HG03196 (cell line): Measurements from ENCODE around the gene DERA.
"Not testable (repeated sequence)": the region's sequence is repeated elsewhere in the genome, so short reads cannot be mapped to it uniquely, and the experiment has no call there.

Source experiments
- ATAC-seq: cut with Tn5 transposase; IDR thresholded peaks from one replicate; pipeline ENCODE4 v1.9.1; 2021; ENCODE audit not compliant: unreplicated experiment

The DERA gene

DNA sequence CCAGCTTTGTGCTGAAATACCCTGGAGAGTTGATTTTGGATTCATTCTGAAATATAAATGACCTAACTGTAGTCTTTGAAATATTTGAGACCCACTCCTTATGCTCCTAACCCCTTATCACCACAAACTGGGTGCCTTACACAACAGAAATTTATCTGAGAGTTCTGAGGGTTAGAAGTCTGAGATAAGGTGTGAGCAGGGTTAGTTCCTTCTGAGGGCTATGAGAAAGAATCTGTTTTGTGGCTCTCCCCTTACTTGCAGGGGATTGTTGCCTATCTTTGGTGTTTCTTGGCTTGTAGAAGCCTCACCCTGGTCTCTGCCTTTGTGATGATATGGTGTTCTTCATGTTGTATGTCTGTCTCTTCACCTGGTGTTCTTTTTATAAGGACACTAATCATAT lies 91.7 kb downstream of the DERA start:
- no peak for ATAC-seq

DNA sequence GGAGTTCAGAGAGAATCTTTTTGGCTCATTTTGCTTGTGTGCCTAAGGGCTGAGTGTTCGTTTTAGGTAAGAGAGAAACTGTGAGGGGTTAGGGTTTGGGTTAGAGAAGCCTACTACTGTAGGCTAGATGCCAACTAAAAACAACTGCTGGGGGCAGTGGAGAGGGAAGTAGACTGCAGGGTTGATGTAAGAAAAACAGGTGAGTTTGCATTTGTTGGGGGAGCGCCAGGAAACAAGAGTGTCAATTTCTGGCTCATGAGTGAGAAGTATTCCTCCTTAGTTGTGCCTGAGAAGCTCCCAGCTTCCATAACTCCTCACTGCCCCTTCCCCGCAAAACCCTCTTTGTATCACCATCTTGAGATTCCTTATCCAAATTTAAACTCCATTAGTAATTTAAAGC lies 92.3 kb downstream of the DERA start:
- no peak for ATAC-seq

DNA sequence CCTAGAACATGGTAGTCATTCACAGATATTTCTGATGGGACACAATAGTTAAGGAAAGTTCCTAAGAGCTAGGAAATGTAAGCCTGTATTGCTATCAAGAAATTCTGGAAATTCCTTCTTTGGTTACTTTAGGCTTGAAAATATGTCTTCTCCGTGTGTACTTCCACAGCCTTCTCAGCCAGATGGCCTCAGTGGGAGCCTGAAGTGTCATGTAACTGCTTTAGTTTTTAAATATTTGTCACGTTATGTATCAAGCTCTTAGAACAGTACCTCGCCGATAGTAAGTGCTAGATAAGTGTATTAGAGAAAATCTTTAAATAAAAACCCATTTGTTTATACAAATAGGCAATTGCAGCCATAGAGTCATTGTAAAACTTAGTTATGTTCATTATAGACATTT lies 95.6 kb downstream of the DERA start:
- ATAC-seq = no peak

DNA sequence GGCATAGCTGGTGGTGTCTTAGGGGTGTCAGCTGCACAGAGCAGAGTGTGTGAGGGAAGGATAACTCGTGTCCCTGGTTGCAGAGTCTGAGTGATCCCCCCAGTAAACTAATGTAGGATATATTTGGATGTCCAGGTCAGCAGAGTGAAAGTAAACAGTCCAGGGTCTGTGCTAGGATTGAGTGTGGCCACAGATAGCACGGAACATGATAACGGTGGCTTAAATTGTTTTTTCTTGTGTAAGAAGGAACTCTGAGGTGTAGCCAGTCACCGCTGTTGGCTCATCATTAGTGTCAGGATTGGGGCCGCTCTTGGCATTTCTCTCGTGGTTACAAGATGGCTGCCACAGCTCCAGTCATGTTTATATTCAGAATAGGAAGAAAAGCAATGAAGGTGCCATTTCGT lies 97.3 kb downstream of the DERA start:
- ATAC-seq = no peak

DNA sequence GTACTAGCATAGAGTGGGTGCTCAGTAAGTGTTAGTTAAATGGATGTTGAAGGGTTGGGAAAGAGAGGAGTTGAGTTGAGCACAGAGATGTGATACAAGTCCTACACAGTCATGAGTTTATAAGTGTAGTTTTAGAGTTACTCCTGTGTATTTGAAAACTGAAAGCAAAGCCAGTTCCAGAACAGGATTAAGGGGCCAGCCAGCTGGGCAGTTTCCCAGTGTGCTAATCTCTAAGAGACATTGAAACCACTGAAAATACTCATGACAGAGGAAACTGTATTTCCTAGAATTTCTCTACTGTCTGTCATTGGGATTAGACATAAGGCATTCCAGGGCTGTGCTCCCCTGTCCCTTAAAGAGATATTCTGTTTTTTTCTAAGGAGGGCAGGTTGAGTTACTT lies 101.0 kb downstream of the DERA start:
- ATAC-seq = no peak

DNA sequence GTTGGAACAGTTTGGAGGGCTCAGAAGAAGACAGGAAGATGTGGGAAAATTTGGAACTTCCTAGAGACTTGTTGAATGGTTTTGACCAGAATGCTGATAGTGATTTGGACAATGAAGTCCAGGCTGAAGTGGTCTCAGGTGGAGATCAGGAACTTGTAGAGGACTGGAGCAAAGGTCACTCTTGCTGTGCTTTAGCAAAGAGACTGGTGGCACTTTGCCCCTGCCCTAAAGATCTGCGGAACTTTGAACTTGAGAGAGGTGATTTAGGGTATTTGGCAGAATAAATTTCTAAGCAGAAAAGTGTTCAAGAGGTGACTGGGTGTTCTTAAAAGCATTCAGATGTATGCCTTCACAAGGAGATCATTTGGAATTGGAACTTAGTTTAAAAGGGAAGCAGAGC lies 102.6 kb downstream of the DERA start:
- ATAC-seq = not testable (repeated sequence)

DNA sequence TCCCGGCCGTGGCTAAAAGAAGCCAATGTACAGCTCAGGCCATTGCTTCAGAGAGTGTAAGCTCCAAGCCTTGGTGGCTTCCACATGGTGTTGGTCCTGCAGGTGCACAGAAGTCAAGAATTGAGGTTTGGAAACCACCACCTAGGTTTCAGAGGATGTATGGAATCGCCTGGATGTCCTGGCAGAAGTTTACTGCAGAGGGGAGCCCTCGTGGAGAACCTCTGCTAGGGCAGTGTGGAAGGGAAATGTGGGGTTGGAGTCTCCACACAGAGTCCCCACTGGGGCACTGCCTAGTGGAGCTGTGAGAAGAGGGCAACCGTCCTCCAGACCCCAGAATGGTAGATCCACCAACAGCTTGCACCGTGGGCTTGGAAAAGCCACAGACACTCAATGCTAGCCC lies 103.3 kb downstream of the DERA start:
- not testable (repeated sequence) for ATAC-seq

DNA sequence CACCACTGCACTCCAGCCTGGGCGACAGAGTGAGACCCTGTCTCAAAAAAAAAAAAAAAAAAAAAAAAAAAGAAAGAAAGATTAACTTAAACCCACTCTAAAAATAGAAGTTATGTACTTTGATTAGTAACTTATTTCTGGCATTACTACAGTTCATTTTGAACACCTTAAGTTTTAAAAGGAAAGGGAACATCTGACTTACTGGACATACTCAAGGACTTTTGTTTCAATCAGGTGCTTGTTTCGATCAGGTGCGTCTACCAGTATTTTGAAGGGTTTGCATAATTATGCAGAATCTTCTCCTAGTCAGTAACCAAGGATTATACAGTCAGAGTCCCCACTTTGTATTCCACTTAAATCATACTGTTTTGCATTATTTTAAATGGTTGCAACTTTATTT lies 105.6 kb downstream of the DERA start:
- no peak for ATAC-seq

DNA sequence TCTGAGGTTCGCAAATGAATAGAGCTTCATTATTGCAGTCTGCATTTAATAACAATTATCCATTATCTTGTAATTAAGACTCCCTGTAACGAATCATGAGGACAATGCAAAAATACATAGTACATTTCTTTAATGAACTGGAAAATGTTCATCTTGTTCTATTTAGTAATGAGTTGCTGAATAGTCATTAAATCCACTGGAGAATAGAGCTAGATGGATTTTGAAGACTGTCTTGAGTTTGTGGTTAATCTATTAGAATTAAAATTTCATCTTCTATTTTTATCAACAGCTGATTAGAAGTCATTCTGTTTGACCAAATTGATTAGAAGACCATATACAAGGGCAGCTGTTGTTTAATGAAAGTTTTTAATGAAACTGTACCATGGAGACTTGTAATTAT lies 107.2 kb downstream of the DERA start:
- no peak for ATAC-seq

DNA sequence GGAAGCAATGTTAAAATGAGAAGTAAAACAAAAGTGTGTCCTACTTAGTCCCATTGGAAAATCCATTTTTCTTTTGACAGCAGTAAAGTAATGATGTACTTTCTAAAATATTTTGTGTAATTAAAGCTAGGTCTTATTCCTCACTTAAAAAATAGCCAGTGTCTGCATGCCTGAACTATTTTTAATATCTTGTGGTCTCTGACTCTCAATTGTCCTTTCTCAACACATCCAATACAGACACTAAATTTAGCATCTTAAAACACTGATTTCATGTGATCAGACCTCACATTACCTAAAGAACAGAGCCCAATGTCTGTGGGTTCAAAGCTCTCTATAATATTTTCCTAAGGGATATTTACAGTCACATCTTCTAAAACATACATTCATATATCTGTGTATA lies 108.0 kb downstream of the DERA start:
- ATAC-seq = no peak

DNA sequence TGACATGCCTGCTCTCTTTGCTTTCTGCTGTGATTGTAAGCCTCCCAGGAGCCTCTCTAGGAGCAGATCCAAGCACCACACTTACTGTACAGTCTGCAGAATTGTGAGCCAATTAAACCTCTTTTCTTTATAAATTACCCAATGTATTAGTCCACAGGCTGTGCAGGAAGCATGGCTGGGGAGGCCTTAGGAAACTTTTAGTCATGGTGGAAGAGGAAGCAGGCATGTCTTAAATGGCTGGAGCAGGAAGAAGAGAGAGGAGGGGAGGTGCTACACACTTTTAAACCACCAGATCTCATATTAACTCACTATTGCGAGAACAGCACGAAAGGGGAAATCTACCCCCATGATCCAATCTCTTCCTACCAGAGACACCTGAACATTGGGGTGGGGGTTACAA lies 108.9 kb downstream of the DERA start:
- no peak for ATAC-seq

DNA sequence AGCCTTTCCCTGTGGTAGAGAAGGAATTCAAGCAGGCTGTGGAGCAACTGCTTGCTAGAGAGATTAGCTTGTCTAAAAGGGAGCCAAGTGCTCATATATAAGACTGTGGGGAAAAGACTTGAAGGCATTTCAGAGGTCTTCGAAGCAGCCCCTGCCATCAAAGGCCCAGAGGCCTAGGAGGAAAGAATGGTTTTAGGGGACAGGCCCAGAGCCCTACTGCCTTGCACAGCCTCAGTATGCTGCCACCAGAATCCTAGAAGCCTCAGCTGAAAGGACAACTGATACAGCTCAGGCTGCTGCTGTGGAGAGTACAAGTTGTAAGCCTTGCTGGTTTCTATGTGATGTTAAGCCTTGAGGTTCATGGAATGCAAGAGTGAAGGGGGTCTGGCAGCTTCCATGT lies 109.9 kb downstream of the DERA start:
- no peak for ATAC-seq

DNA sequence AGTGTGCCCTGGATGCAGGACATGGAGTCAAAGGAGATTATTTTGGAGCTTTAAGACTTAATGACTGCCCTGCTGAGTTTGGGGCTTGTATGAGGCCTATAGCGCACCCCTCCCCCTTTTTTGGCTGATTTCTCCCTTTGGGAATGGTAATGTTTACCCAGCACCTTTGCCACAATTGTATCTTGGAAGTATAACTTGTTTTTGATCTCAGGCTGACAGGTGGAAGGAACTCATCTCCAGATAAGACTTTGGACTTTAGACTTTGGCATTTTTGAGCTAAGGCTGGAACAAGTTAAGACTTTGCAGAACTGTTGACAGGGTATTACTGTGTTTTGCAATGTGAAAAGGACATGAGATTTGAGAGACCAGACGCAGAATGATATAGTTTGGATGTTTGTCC lies 110.5 kb downstream of the DERA start:
- no peak for ATAC-seq

DNA sequence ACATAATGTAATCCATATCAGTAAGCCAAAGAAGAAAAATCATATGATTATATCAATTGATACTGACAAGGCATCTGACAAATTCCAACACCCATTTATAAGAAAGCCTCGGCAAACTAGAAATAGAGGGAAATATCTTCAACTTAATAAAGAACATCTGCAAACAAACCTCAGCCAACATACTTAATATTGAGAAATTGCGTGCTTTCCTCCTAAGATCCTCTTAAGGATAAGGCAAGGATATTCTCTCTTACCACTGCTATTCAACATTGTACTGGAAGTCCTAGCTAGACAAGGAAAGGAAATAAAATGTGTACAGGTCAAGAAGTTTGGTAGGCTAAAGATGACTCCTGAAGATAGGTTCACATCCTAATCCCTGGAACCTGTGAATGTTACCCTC lies 115.9 kb downstream of the DERA start:
- ATAC-seq = no peak

DNA sequence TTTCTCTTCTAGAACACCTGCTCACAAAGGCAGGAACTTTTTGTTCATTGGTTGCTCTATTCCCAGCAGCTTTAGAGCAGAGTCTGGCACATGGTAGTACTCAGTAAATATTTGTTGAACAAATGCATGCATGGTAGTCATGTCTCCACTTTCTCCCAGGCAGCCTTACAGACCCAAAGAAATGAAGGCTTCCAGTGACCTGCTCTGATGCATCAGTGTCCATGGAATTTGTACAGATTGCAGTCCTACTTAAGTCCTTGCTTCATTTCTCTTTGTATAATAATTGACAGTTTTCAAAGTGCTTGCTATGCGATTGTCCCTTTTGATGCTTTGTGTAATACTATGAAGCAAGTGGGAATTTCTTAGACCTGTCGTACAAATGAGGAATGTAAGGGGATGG lies 119.6 kb downstream of the DERA start:
- ATAC-seq = no peak

DNA sequence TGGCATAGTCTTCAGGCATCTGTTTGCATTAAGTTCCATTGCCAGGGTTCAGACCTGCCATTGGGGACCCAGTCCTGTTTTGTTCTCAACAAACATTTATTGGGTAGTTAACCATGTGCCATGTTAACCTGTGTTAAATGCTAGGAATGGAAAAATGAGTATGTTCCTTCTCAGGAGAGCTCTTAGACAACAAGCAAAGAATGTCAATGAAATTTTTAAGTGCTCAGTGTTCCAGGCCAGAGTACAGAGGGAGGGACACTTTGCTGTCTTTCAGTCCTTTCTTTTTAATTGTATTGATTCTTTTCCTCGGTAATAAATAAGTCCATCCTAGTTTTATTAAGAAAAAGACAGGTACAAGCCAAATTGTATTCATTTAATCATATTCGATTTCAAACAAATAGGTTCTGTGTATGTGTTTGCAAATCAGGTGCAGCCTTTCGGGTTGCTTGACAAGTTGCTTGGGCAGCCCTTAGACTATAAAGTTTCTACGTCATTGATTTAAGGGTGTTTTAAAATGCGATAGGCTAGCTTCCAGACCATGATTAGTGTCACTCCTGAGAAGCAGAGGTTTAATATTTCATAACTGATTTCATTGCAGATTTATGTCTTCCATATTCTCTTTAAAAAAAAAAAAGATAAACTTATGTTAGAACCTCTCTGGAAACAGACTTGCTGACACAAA lies 123.1 kb downstream of the DERA start:
- no peak for ATAC-seq

DNA sequence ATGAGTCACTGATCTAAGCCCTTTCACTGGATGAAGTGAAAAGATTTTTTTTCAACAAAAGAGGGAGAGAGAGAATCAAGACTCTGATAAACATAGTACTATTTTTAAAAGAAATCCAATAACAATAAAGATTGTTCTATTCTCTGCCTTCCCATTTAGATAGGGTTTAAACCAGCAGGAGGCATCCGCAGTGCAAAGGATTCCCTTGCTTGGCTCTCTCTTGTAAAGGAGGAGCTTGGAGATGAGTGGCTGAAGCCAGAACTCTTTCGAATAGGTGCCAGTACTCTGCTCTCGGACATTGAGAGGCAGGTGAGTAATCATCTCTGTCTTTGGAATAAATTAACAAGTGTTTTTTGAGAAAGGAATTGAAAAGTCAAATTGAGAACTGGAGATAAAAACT lies 124.9 kb downstream of the DERA start:
- ATAC-seq = no peak

DNA sequence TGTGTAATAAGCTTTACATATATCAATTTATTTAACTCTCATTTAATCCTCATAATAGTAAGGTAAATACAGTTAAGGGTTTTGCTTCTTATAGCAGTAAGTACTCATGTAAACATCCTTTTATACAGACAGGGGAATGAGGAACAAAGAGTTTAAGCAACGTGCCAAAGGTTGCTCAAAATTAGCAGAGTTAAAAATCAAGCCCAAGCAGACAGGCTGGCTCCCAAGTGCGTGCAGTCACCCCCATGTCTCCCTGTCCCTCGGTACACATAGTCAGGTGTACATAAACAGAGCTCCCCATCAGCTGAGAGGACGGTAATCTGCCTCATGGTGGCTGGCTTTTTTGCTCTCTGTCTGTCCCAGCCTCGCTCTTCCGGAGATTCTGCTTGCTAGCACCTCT lies 126.4 kb downstream of the DERA start:
- ATAC-seq = no peak

DNA sequence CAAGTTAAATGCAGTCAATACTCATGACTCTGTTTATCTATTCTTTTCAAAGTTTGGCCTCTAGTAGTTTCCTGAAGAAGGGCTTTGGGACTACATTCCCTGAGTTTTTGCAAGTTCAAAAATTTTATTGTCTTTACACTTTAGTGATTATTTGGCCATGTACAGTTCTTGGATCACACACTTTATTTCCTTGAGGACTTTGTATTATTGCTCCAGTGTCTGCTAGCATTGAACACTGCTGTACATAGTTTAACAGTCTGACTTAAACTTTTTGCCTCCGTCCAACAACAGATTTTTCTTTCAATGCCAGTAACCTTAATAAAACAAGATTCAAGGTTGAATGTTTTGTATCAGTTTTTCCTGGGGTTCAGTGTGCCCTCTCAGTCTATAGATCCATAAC lies 132.3 kb downstream of the DERA start:
- ATAC-seq = no peak

DNA sequence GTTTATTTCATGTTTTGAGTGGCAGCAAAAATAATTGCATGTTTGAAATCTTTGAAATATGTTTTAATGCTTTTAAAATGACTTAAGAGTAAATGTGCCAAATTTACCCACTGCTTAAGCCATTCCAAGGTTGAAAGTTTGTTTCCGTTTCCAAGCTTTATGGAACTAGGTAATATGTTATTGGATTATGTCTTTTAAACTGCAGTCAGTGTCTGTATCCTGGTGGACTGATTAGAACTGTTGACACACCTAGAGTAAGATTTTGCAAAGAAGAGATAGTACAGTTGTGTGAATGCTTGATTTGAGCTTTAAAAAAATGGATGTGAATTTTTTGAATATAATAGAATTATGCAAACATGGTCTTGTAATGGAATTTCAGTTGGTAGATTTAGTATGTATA lies 135.1 kb downstream of the DERA start:
- ATAC-seq = no peak

DNA sequence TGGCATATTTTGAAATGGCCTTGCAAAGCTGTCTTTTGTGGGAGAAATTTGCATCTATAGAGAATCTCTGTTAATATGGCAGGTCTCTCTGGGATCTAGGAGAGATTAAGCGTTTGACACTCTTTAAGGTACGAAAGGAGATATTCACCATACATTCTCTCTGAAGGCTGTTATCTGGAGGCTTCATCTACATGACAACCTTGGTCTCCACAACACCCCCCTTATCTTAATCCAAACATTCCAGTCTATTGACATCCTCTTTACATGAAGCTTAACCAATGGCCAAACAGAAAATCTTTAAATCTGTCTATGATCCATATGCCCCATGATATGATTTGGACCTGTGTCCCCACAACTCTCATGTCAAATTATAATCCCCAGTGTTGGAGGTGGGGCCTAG lies 137.4 kb downstream of the DERA start:
- ATAC-seq = no peak

DNA sequence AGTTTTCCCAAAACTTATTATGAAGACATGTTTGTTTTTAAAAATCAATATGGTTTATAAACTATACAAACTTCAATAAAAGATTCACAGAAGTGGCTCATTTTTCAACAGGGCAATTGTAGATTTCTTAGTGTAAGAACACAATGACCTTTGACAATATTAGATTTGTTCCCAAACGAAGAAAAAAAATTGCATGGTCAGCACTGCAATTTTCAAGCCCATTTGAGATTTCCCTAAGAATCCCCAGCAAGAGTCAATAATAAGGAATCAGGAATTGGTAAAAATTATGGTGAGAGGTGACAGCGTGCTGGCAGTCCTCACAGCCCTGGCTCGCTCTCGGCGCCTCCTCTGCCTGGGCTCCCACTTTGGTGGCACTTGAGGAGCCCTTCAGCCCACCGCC lies 145.8 kb downstream of the DERA start:
- no peak for ATAC-seq

DNA sequence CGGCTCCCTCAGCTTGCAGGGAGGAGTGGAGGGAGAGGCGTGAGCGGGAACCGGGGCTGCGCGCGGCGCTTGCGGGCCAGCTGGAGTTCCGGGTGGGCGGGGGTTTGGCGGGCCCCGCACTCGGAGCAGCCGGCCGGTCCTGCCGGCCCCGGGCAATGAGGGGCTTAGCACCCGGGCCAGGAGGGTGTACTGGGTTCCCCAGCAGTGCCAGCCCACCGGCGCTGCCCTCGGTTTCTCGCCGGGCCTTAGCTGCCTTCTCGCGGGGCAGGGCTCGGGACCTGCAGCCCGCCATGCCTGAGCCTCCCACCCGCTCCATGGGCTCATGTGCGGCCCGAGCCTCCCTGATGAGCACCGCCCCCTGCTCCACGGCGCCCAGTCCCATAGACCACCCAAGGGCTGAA lies 146.2 kb downstream of the DERA start:
- ATAC-seq = not testable (repeated sequence)

DNA sequence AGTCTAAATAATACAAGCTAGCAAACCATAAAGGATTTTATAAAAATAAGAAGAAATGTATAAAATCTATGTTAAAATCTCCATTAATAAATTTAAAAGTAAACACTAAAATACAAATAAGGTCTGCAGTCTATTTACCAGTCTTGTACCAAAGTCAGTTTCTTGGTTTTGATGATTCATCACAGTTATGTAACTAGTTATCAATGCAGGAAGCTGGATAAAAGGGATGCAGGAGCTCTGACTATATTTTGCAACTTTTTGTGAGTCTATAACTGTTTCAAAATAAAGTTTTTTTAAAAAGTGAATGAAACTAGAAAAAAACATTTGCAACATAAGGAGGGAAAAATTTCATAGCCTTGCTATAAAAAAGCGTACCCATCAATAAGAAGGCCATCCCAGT lies 151.5 kb downstream of the DERA start:
- no peak for ATAC-seq
